GM13976 (cell line): ENCODE results near the gene RHOT2.
A peak's percentile ranks its signal among the peaks of the same experiment; 100 is the strongest.

Source experiments
- DNase-seq: peaks from one replicate; pipeline ENCODE4 v3.0.0; 2012; ENCODE audit warnings: low spot score
- CTCF ChIP-seq: IDR thresholded peaks from 2 replicates; pipeline ENCODE4 v1.5.1; 2012; ENCODE audit warnings: borderline replicate concordance, mild to moderate bottlenecking; ENCODE audit not compliant: insufficient read depth; ENCODE audit errors: extremely low read depth, missing control alignments, control extremely low read depth
- in situ Hi-C: fragments of 300-500 bp; cut with MboI; formaldehyde crosslinking; loops from one replicate; pipeline ENCODE4 v1.12.0; 2022; ENCODE audit warnings: low sequenced_read_pairs, mixed read lengths, inconsistent platforms; ENCODE audit not compliant: unreplicated experiment

RHOT2 gene

GRCh38 chr16:681746-682427, 14.0 kb downstream of the RHOT2 start:
- no peak for DNase-seq
- in situ Hi-C loops, result no loop called here
- no peak for TF ChIP-seq CTCF

DNA sequence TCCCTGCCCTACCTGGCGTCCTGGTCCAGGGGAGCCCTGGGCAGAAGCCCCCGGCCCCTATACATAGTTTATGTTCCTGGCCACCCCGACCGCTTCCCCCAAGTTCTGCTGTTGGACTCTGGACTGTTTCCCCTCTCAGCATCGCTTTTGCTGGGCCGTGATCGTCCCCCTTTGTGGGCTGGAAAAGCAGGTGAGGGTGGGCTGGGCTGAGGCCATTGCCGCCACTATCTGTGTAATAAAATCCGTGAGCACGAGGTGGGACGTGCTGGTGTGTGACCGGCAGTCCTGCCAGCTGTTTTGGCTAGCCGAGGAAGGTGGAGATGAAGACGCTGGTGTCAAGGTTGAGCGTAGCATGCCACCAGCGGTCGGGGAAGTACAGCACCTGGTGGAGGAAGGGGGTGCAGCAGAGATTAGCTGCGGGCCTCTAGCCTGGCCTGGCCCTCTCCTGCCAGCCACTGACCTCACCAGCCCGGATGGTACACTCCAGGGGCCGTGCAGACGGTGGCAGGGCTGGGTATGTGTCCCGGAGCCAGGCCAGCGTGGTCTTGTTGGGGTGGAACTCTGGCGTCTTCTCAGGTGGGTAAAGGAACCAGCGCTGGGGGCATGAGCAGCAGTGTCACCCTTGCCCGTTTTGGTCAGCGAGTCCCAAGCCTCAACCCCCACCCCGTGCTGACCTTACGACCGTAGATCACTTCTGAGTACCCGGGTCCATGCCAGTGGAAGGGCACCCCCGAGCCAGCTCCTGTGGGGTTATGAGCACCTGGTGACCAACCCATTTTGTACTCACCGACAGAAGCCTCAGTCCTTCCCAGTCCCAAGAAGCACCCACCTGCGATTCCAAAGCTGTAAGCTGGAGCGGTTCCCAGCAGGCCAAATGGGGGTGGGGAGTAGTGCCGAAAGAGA, 14.8 kb downstream of the RHOT2 start:
- TF ChIP-seq CTCF, result no peak
- in situ Hi-C loops, result no loop called here
- no peak for DNase-seq

DNA sequence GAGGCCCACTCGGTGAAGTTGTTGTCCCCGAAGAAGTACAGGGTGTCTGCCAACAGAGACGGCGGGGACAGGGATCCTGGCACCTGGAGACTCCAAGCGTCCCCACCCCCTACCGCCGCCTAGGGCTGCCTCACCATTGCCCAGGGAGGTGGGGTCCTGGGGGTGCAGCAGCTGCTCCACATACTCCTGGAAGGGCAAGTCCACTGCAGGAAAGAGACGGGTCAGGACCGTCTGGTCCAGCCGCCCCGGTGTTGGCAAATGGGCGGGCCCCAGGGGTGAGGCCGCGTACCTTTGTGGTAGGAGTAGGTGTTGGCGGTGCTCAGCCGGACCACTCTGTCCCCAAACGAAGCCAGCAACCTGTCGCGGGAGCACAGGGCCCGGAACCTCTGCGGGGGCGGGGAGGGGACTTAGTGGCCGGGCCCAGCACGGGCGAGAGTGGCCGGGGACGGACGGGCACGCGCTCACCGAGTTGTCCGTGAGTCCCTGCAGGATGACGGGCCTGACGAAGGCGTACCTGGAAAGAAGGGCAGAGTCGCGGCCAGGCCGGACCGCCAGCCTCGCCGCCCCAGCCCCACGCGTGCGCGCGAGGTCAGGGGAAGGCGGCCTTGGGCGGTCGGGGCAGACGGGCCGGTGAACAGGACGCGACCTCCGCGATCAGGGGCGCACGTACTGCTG, 15.6 kb downstream of the RHOT2 start:
- no peak for DNase-seq
- TF ChIP-seq CTCF, result no peak
- in situ Hi-C loops, result no loop called here

- no peak for TF ChIP-seq CTCF
- peak; percentile 99 for DNase-seq
- in situ Hi-C loops, result no loop called here
These were observed 16.3 kb downstream of the RHOT2 start, which contains the start of gene JMJD8 for GRCh38 chr16:684071-684794. Gene JMJD8 (minus strand): TSS chr16:684334. CDS start chr16:684319, 15 bp downstream.

GRCh38 chr16:684961-685696, 17.2 kb downstream of the RHOT2 start:
- DNase-seq, result no peak
- TF ChIP-seq CTCF, result no peak
- in situ Hi-C loops, result no loop called here
